Parietal lobe (tissue), 1 donor: ENCODE measurements around the gene NACC2. TPM values are rescaled to one million over a fixed set of nuclear protein-coding genes. Genes with fewer than 3 reads are reported as not detected.

Experiments used
- total RNA-seq: library from RNA; depleted of rRNA; stranded (reverse); fragments of >200 nt; gene quantifications from one replicate; pipeline ENCODE4 v1.2.3, GENCODE V29; 2014

The NACC2 gene, protein sequence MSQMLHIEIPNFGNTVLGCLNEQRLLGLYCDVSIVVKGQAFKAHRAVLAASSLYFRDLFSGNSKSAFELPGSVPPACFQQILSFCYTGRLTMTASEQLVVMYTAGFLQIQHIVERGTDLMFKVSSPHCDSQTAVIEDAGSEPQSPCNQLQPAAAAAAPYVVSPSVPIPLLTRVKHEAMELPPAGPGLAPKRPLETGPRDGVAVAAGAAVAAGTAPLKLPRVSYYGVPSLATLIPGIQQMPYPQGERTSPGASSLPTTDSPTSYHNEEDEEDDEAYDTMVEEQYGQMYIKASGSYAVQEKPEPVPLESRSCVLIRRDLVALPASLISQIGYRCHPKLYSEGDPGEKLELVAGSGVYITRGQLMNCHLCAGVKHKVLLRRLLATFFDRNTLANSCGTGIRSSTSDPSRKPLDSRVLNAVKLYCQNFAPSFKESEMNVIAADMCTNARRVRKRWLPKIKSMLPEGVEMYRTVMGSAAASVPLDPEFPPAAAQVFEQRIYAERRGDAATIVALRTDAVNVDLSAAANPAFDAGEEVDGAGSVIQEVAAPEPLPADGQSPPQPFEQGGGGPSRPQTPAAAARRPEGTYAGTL
- total RNA-seq = 6.3 TPM

DNA sequence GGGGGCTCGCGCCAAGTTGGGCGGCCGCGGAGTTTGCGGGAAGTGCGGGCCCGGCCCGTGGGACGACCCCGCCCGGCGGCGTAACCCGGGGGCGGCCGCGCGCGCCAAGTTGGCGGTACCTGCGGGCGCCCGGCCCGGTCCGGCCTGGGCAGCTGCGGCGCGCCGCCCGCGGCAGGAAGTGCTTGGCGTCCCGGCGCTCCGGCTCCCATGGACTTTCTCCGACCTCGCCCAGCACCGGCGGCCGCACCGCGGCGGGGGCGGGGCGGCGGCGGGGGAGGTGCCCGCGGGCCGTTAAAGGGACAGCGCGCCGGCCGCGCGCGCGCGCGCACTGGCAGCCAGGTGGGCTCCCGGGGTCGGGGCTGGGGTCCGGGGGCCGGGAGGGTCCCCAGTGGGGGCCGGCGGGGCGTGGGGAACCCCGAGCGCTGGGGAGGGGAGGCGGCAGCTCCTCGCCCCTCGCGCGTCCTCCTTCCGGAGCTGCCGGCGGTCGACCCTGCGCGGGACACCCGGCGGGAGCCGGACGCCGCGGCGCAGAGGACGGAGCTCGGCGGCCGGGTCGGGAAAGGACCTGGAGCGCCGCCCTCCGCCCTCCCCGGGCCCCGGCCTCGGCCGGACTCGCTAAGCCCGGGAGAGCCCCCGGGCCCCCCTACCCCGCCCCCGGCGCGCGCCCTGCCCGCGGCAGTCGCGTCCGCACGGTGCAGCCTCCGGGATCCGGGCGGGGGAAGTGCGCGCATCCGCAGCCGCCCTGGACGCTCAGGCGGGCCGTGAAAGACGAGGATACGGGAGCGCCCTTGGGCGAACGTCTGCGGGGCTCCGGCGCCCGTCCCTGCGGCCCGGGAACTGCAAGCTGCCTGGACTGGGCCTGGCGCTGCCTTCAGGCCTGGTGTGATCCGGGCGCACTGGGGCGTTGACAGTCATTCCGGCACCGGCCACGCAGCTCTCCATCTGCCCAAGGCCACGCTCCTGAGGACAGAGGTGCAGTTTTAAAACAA lies at the start of gene NACC2:
Gene NACC2 (minus strand): TSS at position 220 of the 989 bp plus-strand sequence. CDS start 44,768 bp downstream, outside the sequence.

DNA sequence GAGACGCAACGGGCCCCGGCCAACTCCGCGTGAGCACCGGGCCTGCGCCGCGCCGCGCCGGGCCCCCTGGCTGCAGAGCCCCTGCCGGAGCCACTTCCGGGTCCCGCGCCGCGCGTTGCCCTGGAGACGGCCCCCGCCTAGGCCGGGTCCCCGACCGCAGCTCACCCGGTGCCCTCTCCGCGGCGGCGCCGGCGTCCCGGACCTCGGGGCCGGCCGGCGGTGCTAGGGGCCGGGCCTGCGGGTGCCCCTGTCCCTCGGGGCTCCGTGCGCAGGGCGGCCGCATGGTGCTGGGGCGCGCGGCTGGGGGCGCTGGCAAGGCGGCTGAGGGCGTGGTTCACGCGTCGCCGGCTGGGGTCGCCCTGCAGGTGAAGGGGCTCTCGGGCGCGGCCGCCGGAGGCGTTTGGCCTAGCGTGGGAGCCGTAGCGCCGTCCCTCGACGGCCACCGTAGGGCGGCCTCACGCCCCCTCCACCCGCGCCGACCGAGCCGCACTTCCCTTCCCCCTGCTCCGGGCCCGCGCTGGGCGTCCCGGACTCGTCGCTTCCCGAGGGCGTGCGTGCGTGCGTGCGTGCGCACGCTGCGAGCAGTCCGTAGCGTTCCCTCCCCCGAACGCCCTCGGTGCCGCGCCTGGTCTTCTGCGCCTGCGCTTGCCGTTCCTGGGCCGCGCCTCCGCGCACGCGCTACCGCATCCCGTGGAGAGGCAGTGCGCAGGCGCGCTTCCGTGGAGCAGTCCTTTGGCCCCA lies 23.4 kb upstream of the NACC2 start, which contains the start of gene TMEM250:
Gene TMEM250 (minus strand): TSS at position 556 of the 741 bp plus-strand sequence. CDS start 1,975 bp downstream, outside the sequence.

DNA sequence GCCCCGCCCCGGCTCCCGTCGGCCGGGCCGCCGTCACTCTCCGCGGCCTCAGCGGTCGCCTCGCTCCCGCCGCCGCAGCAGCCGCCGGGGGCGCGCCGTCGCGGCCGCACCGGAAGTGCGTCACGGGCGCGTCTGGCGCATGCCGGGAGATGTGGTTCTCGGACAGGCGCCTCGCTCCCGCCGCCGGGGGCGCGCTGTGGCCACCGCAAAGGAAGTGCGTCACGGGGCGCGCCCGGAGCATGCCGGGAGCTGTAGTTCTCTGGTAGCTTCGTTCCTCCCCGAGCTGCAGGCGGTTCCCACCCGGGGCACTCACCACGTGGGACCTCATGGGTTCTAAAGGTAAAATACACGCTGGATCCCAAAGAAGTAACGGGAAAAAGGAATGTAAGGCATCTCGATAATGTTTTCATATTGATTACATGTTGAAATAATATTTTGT lies 133.8 kb downstream of the NACC2 start, which contains the start of gene UBAC1:
Gene UBAC1 (minus strand): TSS at position 97 of the 439 bp plus-strand sequence. CDS start 211 bp downstream, outside the sequence.

Other genes with a start within 250 kb of the NACC2 start
- 183 TPM for gene CAMSAP1, start 187.7 kb downstream of the NACC2 start, total RNA-seq
- 33.8 TPM for gene UBAC1, start 133.9 kb downstream of the NACC2 start, total RNA-seq
- 26.6 TPM for gene TMEM250, start 23.6 kb upstream of the NACC2 start, total RNA-seq
- gene LHX3, start 109.8 kb upstream of the NACC2 start, total RNA-seq = not detected
- gene QSOX2, start 150.5 kb upstream of the NACC2 start, total RNA-seq = 13.8 TPM
- gene CCDC187, start 208.8 kb upstream of the NACC2 start, total RNA-seq = not detected
- gene GPSM1, start 232.2 kb upstream of the NACC2 start, total RNA-seq = 123 TPM